ENCODE data around the gene MORF4L1.
A peak's percentile ranks its signal among the peaks of the same experiment; 100 is the strongest.
"Not testable (repeated sequence)": the region's sequence is repeated elsewhere in the genome, so short reads cannot be mapped to it uniquely, and the experiment has no call there.

The MORF4L1 gene

DNA sequence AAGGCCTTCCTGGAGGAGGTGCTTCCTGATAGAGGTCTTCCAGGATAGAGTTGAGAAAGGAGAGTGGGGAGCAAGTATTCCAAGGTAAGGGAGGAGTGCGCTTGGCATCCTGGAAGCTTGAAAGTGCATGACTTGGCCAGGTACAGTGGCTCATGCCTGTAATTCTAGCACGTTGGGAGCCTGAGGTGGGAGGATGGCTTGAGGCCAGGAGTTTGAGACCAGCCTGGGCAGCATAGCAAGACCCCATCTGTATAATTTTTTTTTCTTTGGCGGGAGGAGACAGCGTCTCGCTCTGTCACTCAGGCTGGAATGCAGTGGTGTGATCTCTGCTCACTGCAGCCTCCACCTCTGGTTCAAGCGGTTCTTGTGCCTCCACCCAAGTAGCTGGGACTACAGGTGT is 19.2 kb upstream of the MORF4L1 start:
- no peak for DNase-seq (ENCODE audit: low read depth, low spot score)
- no peak overlapping the region for H3K4me3 ChIP-seq (ENCODE audit: low read length)

DNA sequence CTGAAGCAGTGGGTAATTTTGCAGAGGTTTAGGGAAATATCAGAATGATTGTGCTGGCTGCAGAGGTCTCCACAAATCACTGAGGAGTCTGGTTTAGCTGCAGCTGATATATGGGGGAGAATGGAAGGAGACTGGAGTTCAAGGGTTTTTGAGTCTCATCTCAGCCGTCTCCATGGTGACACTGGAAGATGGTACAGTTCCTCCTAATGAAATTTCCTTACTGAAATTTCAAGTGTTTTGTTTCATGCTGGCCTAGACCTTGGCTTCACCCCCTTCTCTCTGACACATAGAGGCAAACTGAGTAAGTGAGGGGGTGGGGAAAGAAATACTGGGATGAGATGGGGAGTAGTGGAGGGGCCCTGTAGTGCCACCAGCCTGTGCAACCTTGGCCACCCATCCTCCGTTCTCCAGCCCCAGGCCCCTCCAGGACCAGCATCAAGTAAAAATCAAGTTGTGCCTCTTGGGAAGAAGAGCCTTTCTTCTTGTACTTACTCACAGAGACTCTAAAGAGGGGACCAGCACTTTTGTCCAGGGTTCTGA is 17.8 kb upstream of the MORF4L1 start:
- no peak for DNase-seq (ENCODE audit: low read depth, low spot score)

DNA sequence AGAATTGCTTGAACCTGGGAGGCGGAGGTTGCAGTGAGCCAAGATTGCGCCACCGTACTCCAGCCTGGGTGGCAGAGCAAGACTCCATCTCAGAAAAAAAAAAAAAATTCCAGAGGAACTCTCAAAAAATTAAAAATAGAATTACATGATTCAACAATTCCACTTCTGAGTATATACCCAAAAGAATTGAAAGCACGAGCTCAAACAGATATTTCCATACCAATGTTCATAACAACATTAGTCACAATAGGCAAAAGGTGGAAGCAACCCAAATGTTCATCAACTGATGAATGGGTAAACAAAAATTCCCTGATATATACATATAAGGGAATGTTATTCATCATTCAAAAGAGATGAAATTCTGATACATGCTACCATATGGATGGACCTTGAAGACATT is 16.9 kb upstream of the MORF4L1 start:
- no peak overlapping the region for H3K4me3 ChIP-seq (ENCODE audit: low read length)
- no peak for DNase-seq (ENCODE audit: low read depth, low spot score)

More for the DNA sequence above, 17.8 kb upstream of the MORF4L1 start:
- H3K4me3 ChIP-seq (ENCODE audit: low read length), result no peak overlapping the region

DNA sequence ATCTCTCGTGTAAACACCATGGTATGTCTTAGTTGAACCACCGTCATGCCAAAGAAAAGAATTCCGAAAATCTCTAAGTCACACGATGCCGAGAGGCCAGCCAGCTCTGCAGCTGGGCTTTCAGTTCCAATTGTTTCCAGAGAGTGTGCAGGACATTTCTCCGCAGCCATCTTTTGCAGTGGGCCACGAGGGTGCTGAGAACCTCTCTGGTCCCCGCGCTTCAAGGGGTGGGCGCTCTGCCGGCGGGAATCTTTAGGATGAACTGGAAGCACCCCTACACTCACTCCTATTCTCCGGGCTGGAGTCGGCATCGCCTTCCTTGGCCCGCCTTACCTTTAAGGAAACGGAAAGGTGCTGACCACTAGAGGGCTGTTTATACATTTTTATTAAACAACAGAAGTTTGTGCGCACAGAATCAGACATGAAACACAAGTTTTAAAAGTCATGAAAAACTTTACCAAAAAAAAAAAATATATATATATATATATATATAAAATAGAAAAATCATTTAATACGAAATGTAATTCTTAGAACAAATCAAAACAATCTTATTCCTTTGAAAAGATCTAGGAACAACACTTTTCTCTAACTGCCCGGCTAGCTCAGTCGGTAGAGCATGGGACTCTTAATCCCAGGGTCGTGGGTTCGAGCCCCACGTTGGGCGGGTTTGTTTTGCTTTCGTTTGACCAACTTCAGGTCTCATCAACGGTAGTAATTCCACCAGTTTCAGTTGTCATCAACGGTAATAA is 12.5 kb upstream of the MORF4L1 start:
- DNase-seq (ENCODE audit: low read depth, low spot score), result peak; percentile 72
- peak overlapping the region; percentile 42 for H3K4me3 ChIP-seq (ENCODE audit: low read length)

DNA sequence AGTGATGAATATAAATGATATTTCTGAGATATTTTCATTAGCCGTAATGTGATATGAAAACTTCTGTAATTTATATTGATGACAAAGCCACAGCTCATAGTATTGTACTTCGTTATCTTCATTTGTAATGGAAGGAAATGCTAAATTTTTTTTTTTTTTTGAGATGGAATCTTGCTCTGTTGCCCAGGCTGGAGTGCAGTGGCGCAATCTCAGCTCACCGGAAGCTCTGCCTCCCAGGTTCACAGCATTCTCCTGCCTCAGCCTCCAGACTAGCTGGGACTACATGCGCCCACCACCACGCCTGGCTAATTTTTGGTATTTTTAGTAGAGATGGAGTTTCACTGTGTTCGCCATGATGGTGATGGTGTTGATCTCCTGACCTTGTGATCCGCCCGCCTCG is 7.1 kb upstream of the MORF4L1 start:
- DNase-seq (ENCODE audit: low read depth, low spot score); H3K4me3 ChIP-seq (ENCODE audit: low read length): not testable (repeated sequence)

DNA sequence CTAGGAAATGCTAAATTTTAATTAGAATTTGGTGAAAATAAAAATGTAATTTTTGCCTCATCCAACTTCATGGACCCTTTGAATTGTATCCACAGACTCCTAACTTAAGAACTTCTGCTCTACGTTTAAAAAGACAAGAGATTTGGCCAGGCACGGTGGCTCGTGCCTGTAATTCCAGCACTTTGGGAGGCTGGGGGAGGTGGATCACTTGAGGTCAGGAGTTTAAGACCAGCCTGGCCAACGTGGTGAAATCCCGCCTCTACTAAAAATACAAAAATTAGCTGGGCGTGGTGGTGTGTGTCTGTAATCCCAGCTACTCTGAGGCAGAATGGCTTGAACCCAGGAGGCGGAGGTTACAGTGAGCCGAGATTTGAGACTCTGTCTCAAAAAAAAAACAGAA is 6.7 kb upstream of the MORF4L1 start:
- not testable (repeated sequence) for DNase-seq (ENCODE audit: low read depth, low spot score); H3K4me3 ChIP-seq (ENCODE audit: low read length)

DNA sequence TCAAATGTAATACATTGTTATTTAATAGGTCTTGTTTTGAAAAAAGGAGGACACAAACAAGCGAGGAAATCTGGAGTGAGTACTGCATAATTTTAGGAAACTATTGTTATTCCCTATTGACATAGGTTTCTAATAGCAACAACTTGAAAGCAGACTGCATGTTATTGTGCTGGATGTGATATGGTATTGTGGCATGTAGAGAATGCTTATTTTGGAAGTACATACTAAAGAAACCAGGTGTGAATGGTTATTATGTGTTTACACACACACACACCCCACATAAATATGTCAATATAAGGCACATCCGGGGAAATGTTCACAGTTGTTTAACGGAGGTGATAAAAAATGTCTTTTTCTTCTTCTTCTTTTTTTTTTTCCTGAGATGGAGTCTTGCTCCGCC is 5.9 kb upstream of the MORF4L1 start:
- DNase-seq (ENCODE audit: low read depth, low spot score), result no peak
- H3K4me3 ChIP-seq (ENCODE audit: low read length), result no peak overlapping the region

DNA sequence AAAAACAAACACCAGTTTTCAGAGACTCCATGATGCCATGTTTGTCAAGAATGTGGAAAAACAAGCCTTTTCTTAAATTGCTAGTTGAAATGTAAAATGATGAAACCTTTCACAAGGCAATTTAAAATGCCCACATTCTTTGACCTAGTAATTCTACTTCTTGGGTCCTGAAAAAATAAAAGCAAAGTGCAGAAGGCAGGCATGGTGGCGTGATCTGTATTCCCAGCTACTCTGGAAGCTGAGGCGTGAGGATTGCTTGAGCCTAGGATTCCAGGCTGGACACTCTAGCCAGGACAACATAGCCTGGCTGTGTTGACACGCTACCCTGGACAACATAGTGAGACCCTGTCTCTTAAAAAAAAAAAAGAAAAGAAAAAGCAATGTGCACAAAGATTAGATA is 4.3 kb upstream of the MORF4L1 start:
- DNase-seq (ENCODE audit: low read depth, low spot score), result no peak
- H3K4me3 ChIP-seq (ENCODE audit: low read length), result no peak overlapping the region

DNA sequence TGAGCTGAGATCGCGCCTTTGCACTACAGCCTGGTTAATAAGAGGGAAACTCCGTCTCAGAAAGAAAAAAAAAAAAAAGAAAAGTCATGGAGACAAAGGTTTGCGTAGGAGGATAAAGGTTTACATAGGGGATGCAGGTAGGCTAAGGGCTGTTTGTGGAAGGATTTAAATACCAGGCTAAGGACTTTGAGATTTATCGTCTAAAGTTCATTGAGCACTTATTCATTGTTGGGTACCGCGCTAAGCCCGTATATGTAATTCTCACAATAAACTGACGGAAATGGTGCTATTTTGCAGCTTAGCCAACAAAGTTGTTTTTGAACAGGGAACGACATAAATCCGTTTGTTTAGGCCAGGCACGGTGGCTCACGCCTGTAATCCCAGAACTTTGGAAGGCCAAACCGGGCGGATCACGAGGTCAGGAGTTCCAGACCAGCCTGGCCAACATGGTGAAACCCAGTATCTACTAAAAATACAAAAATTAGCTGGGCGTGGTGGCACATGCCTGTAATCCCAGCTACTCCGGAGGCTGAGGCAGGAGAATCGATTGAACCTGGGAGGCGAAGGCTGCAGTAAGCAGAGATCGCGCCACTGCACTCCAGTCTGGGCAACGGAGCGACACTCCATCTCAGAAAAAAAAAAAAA is 1.1 kb upstream of the MORF4L1 start:
- H3K4me3 ChIP-seq (ENCODE audit: low read length); DNase-seq (ENCODE audit: low read depth, low spot score): not testable (repeated sequence)

DNA sequence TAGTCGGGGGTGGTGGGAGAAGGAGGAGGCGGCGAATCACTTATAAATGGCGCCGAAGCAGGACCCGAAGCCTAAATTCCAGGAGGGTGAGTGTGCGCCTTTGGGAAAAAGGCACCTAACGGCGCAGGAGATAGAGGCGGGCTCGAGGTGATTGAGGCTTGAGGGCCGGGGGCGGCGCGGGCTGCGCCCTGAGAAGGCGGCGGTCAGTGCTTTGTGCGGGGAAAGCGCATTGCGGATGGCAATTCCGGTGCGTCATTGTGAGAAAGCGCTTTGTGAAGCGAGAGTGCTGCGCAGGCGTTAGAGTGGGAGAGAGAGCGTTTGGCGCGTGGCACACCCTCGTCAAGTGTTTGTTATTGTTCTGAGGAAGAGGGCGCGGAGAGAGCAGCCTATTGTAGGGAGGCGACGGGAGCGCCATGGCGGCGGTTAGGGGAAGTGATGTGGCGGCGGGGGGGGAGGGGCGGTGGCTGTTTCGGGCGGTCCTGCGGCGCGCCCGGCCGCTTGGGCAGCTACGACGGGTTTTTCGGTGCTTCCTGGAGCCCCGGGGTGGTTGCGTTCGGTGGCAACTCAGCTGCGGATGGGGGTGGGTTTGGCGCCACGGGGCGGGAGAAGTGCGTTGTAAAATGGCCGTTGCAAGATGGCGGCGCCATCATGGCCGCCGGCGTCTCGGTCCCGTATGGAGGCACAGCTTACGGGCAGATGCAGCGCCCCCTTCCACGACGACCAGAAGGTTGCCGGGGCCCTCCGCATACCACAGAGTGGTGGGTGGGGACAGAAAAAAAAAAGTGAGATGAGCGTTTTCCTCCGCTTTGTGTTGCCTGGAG is 492 bp downstream of the MORF4L1 start:
- peak; percentile 95 for DNase-seq (ENCODE audit: low read depth, low spot score)
- peak overlapping the region; percentile 95 for H3K4me3 ChIP-seq (ENCODE audit: low read length)

DNA sequence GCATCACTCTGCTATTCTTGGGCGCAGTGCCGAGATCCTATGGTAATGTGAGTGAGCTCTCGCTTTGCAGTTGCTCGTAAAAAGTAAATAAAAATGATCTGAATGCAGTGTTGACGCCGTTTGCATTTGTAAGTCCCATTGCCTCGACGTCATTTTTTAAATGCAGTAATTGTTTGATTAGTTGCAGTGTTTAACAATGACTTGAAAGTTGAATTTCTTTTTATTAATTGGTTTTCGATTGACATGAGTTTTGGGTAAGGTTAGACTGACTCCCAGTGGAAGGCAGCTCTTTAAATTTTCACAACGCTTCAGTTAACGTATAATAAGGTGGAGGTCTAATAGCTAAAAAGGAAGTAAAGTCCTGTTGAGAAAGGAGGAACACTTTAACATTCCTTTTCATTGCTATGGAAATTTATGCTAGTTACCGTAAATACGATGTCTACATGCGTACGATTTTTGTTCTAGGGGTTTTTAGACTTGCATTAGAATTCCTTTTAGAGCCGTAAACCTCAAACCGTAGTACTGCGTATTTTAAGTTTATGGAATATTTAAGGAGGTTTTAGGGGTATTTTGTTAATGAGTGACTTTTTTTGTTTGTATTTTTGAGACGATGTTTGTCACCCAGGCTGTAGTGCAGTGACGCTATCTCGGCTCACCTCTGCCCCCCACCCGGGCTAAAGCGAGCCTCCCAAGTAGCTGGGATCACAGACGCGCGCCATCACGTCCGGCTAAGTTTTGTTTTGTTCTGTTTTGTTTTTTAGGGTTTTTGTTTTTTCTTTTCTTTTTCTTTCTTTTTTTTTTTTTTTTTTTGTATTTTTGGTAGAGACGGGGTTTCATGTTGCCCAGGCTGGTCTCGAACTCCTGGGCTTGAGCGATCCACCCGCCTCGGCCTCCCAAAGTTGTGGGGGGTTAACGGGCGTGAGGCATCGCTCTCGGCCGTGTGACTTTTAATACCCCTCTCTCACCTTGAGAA is 1.4 kb downstream of the MORF4L1 start:
- DNase-seq (ENCODE audit: low read depth, low spot score), result no peak
- peak overlapping the region; percentile 95 for H3K4me3 ChIP-seq (ENCODE audit: low read length)

DNA sequence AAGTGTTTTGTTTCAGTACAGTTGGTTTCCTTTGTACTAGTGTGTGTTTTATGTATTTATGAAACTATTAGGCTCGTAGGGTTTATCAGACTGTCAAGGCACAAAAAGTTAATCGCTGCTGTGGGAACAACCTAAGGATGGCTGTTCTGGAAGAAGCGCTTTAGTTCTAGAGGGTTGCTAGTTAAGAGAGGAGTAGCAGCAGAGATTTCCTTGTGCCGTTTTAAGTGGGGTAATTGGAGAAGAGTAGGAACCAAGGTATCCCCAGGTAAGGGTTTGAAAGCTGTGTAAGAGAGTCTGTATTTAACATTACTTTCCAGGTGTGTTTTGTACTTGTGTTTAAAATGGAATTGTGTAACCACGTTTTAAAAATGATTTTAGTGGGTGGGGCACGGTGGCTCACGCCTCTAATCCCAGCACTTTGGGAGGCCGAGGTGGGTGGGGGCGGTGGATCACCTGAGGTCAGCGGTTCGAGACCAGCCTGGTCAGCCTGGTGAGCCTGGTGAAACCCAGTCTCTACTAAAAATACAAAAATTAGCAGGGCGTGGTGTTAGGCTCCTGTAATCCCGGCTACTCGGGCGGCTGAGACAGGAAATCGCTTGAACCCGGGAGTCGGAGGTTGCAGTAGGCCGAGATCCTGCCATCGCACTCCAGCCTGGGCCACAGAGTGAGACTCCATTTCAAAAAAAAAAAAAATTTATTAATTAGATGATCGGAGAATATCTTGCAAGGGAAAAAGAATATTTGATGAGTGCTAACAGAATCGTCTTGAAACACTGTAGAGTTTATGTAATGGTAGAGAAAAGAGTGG is 2.6 kb downstream of the MORF4L1 start:
- no peak for DNase-seq (ENCODE audit: low read depth, low spot score)
- H3K4me3 ChIP-seq (ENCODE audit: low read length), result no peak overlapping the region

DNA sequence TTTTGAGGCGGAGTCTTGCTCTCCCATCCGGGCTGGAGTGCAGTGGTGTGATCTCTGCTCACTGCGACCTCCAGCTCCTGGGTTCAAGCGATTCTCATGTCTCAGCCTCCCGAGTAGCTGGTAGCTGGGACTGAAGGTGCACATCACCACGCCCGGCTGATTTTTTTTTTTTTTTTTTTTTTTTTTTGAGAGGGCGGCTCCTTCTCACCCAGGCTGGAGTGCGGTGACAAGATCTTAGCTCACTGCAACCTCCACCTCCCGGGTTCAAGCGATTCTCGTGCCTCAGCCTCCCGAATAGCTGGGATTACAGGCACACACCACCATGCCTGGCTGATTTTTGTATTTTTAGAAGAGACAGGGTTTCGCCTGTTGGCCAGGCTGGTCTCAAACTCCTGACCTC is 4.3 kb downstream of the MORF4L1 start:
- DNase-seq (ENCODE audit: low read depth, low spot score); H3K4me3 ChIP-seq (ENCODE audit: low read length): not testable (repeated sequence)

DNA sequence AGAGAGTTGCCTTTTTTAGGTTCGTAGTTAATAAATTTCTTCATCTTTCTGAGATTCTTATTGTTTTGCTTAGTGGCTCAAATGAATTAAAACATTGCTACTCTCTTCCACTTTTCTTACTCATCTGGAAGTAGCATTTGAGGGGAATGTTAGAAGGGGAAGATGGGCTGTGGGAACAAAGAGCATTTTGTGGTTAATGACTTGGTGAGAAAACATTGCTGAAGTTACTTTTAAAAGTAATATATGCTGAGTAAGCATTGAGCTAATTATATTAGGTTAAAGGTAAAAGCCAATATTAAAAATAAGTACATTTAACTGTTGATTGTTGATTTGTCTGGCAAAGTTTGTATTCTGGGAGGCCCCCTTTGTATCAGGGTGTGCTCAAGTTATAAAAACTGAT is 5.7 kb downstream of the MORF4L1 start:
- H3K4me3 ChIP-seq (ENCODE audit: low read length), result no peak overlapping the region
- DNase-seq (ENCODE audit: low read depth, low spot score), result no peak

DNA sequence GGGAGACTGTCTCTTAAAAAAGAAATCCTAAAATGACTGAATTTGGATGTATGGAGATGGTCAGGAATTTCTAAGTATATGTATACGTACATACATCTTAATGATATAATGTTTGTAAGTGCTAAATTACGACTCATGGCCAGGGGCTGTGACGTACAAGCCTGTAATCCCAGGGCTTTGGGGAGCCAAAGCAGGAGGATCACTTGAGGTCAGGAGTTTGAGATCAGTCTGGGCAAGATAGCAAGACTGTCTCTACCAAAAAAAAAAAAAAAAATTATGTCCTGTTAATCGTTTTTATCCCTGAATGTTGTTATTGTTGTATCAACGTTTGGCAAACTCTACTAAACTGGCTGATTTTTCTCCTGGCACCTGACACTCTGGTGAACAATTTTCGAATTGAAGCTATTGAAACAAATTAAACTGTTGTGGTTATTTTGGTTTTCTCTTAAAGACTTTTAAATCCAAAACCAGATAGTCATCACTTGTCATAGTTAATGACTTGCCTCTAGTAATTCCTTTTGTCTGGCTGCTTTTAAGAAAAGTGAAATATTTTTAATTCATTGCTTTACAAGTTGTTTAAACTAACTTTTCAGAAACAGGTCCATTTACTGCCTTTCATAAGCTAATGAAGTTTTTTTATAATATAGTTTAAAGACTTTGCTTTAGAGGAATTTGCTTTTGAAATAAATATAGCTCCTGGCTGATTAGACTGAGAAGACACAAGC is 7.0 kb downstream of the MORF4L1 start:
- no peak for DNase-seq (ENCODE audit: low read depth, low spot score)
- H3K4me3 ChIP-seq (ENCODE audit: low read length), result no peak overlapping the region

DNA sequence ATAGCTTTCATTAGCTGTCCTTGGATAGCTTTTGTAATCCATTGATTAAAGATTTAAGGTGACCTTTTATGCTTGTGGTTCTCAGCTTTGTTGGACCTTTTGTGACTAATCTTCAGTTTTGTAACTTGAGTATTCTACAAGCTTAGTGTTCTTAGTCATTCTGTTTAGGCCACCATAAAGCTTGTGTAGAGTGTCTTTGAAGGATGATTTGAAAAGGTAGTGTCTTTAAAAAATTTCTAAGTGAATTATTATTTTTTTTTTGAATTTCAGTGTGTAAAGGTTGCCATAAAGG is 7.5 kb downstream of the MORF4L1 start:
- no peak overlapping the region for H3K4me3 ChIP-seq (ENCODE audit: low read length)
- no peak for DNase-seq (ENCODE audit: low read depth, low spot score)

DNA sequence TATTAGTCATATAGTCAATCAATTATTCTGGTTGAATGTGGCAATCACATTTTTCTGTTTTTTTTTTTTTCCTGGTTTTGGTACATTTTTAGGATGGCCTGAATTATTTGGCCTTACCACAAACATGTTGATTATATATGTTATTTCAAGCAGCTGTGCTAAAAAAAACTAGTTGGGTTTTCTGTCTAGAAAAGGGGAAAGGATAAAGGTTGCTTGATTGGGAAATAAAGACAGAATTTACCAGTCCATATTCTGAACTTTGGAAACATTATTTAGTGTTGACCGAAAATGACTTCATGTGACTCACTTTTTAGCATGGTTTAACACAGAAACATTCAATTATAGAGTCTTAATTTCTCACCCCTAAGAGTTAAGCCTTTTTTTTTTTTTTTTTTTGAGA is 8.1 kb downstream of the MORF4L1 start:
- DNase-seq (ENCODE audit: low read depth, low spot score), result no peak
- no peak overlapping the region for H3K4me3 ChIP-seq (ENCODE audit: low read length)

DNA sequence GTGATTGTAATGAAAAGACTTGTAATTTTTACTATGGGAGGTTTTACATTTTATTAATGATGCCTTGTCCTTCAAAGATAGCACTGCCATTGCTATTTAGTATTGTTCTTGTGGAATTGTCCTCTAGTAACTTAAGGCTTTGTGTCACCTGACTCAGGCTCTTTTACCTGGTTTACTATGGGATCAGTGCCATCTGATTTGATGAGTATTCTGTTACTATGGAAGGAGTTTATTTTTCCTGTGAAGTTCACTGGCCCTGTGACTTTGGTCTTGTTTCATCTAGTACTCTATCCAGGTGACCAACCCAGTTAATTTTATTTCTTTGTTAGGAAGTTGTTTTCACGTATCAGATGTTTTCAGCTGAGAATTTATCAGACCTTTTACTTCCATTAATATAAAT is 9.0 kb downstream of the MORF4L1 start:
- no peak overlapping the region for H3K4me3 ChIP-seq (ENCODE audit: low read length)
- DNase-seq (ENCODE audit: low read depth, low spot score), result no peak
